ENCODE data around the gene NEU2.

DNA sequence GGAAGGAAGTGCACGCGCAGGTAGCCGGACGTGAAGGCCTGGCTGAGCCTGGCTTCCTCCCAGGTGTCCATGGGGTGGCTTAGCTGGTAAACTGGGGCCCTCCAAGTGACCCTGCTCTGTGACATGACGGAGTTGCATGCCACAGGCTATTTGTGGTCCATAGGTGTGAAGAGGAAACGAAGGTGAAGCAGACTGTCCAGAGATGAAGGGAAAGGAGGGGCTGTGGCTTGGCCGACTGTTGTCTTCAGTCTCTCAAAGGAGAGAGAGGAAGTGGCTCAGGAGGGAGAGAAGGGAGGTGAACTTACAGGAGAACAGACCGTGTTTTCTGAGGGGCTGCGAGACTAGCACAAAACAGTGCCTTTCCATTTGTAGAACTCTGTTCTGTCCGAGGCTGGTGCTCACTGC, 47.0 kb downstream of the NEU2 start:
- TF ChIP-seq FOSL2 (IDR thresholded peaks at IDR 0.05) (no peak), FOSL2 (CRISPR knock-in tag; IDR thresholded peaks at IDR 0.05) (no peak), EP300 (IDR thresholded peaks at IDR 0.05) (no peak), REST (IDR thresholded peaks at IDR 0.05) (no peak)

Data from A549 (cell line).